ENCODE data around the gene PLCL1. TPM values are rescaled to one million over a fixed set of nuclear protein-coding genes. Genes with fewer than 3 reads are reported as not detected.

Gene PLCL1
- total and polyA plus RNA-seq, 10 donors: 0.54 to 6.5 (median 4.0) TPM

- H3K4me3 ChIP-seq: no peak overlapping the region
- WGBS, 5 donors: 71 to 83% (median 76%) methylated on average over 3 of the region's 3 CpGs
- TF ChIP-seq POLR2AphosphoS5 (IDR thresholded peaks at IDR 0.05): no peak
- no peak for TF ChIP-seq POLR2A (IDR thresholded peaks at IDR 0.05)
- no peak for TF ChIP-seq CTCF (IDR thresholded peaks at IDR 0.05 in 8 of 11, conservative IDR thresholded peaks at IDR 0.05 in 3 of 11)
- no peaks in the 10 kb centered on the region for H3K36me3 ChIP-seq
- no peak for DNase-seq
- peaks cover 0 to 6% (median 0%) of the 10 kb centered on the region in 6 donors for H3K4me1 ChIP-seq
- H3K27me3 ChIP-seq (replicated peaks in 1 of 7): peaks cover 0 to 4% (median 0%) of the 10 kb centered on the region in 7 donors
- intact Hi-C loops (cut with DNase I; ENCODE audit: low total_unique reads): no loop called here
- no peaks in the 10 kb centered on the region for H3K9me3 ChIP-seq
- H3K27ac ChIP-seq: no peak overlapping the region
Measured at GRCh38 chr2:197911667-197912066, 107.3 kb downstream of the PLCL1 start.

- Histone ChIP-seq H3K36me3 (no peaks in the 10 kb centered on the region), H3K4me3 (no peak overlapping the region), H3K27ac (no peak overlapping the region), H3K27me3 (replicated peaks in 1 of 7) (peaks cover 0 to 8% (median 0%) of the 10 kb centered on the region in 7 donors), H3K4me1 (peaks cover 0 to 6% (median 0%) of the 10 kb centered on the region in 6 donors), H3K9me3 (no peaks in the 10 kb centered on the region)
- 74 to 80% (median 75%) methylated on average over 3 of the region's 3 CpGs for WGBS, 5 donors
- intact Hi-C loops (cut with DNase I; ENCODE audit: low total_unique reads): no loop called here
- TF ChIP-seq POLR2A (IDR thresholded peaks at IDR 0.05) (no peak), POLR2AphosphoS5 (IDR thresholded peaks at IDR 0.05) (no peak), CTCF (IDR thresholded peaks at IDR 0.05 in 8 of 11, conservative IDR thresholded peaks at IDR 0.05 in 3 of 11) (no peak)
- no peak for DNase-seq
Measured at GRCh38 chr2:197913084-197913483, 108.7 kb downstream of the PLCL1 start.

GRCh38 chr2:197914778-197915177 lies 110.4 kb downstream of the PLCL1 start:
- no peak for DNase-seq
- Histone ChIP-seq H3K36me3 (no peaks in the 10 kb centered on the region), H3K4me1 (peaks cover 0 to 6% (median 0%) of the 10 kb centered on the region in 6 donors), H3K27me3 (replicated peaks in 1 of 7) (peaks cover 0 to 8% (median 0%) of the 10 kb centered on the region in 7 donors), H3K4me3 (no peak overlapping the region), H3K27ac (no peak overlapping the region), H3K9me3 (no peaks in the 10 kb centered on the region)
- no peak for TF ChIP-seq CTCF (IDR thresholded peaks at IDR 0.05 in 8 of 11, conservative IDR thresholded peaks at IDR 0.05 in 3 of 11)
- TF ChIP-seq POLR2A (IDR thresholded peaks at IDR 0.05): no peak
- TF ChIP-seq POLR2AphosphoS5 (IDR thresholded peaks at IDR 0.05): no peak
- intact Hi-C loops (cut with DNase I; ENCODE audit: low total_unique reads): no loop called here
- WGBS, 5 donors: 75 to 88% (median 79%) methylated on average over 2 of the region's 2 CpGs

- Histone ChIP-seq H3K36me3 (no peaks in the 10 kb centered on the region), H3K9me3 (no peaks in the 10 kb centered on the region), H3K27ac (peak overlapping the region in 2 of 8 donors; percentile 68 to 69), H3K4me3 (no peak overlapping the region), H3K4me1 (peaks cover 0 to 6% (median 0%) of the 10 kb centered on the region in 6 donors), H3K27me3 (replicated peaks in 1 of 7) (peaks cover 0 to 8% (median 0%) of the 10 kb centered on the region in 7 donors)
- WGBS, 5 donors: 66 to 82% (median 77%) methylated on average over 3 of the region's 3 CpGs
- DNase-seq: no peak
- intact Hi-C loops (cut with DNase I; ENCODE audit: low total_unique reads): no loop called here
- TF ChIP-seq POLR2A (IDR thresholded peaks at IDR 0.05) (no peak), POLR2AphosphoS5 (IDR thresholded peaks at IDR 0.05) (no peak), CTCF (IDR thresholded peaks at IDR 0.05 in 8 of 11, conservative IDR thresholded peaks at IDR 0.05 in 3 of 11) (no peak)
Measured at GRCh38 chr2:197915548-197916265, 111.3 kb downstream of the PLCL1 start.
